Activated CD8-positive, alpha-beta T cell treated with anti-CD3 and anti-CD28 coated beads, Interleukin-2, amount 10 ng/mL, durations not matched to agents 7 days and 5 days (primary cell): ENCODE results near the gene WDR3. TPM values are rescaled to one million over a fixed set of nuclear protein-coding genes. Genes with fewer than 3 reads are reported as not detected.
A peak's percentile ranks its signal among the peaks of the same experiment; 100 is the strongest.

Experiments used
- ATAC-seq: fragments of 150-1000 bp; cut with Tn5 transposase; one replicate; pipeline ENCODE4 v1.10.0; 2021; ENCODE audit warnings: moderate library complexity
- CTCF ChIA-PET: fragments of 350-600 bp; sonication (Branson Sonifier 250); formaldehyde crosslinking; loops from one replicate; lab custom pipeline; 2021; ENCODE audit warnings: antibody characterized with exemption; lab: Charles Lee
- POLR2A ChIA-PET: fragments of 350-600 bp; sonication (Branson Sonifier 250); formaldehyde crosslinking; loops from one replicate; lab custom pipeline; 2021; ENCODE audit warnings: antibody characterized with exemption; lab: Charles Lee
- DNase-seq: peaks from one replicate; pipeline ENCODE4 v3.0.0-alpha.2; 2020
- H3K27ac Mint-ChIP-seq: one replicate; pipeline ENCODE4 v1.8.0; 2021; ENCODE audit warnings: mild to moderate bottlenecking, mixed read lengths
- H3K27me3 Mint-ChIP-seq: one replicate; pipeline ENCODE4 v1.8.0; 2021; ENCODE audit warnings: low read depth, mixed read lengths
- H3K36me3 Mint-ChIP-seq: one replicate; pipeline ENCODE4 v1.8.0; 2021; ENCODE audit warnings: low read depth, mixed read lengths
- H3K4me1 Mint-ChIP-seq: one replicate; pipeline ENCODE4 v1.8.0; 2021; ENCODE audit warnings: low read depth, mixed read lengths
- H3K4me3 Mint-ChIP-seq: one replicate; pipeline ENCODE4 v1.8.0; 2021; ENCODE audit warnings: mild to moderate bottlenecking, mixed read lengths
- H3K9me3 Mint-ChIP-seq: one replicate; pipeline ENCODE4 v1.8.0; 2022; ENCODE audit warnings: mixed read lengths; ENCODE audit not compliant: insufficient read depth
- total RNA-seq, 2 experiments: library from RNA; stranded (reverse); gene quantifications; one replicate each; pipeline ENCODE4 v1.2.3, GENCODE V29; 2021

WDR3 gene
- total RNA-seq = 10 to 100 TPM; 25.3 to 27.5 TPM

- peaks cover 25% of the 10 kb centered on the region for H3K36me3 Mint-ChIP-seq
- no peaks in the 10 kb centered on the region for H3K27me3 Mint-ChIP-seq
- DNase-seq (peak; percentile 98), ATAC-seq (peak; percentile 96)
- POLR2A ChIA-PET = interaction anchor here (0.6 to 1.0 kb wide), 6 partner anchors 9 to 869 kb away, joined by 3 to 5 read pairs (median 4); partner anchors contain the start of genes TENT5C and TTF2
- H3K4me3 Mint-ChIP-seq = peak within 1 kb of the TSS; percentile 94
- CTCF ChIA-PET = interaction anchor here (0.8 to 3.1 kb wide), 6 partner anchors 23 to 416 kb away, joined by 3 to 26 read pairs (median 5); no protein-coding TSS in a partner anchor
- H3K4me1 Mint-ChIP-seq = peaks cover 53% of the 10 kb centered on the region
- peak within 1 kb of the TSS; percentile 90 for H3K27ac Mint-ChIP-seq
- no peaks in the 10 kb centered on the region for H3K9me3 Mint-ChIP-seq
Observed at GRCh38 chr1:117929343-117930172, at the start of gene WDR3, which contains the start of gene GDAP2. TSS of gene WDR3 (plus strand) at chr1:117929739. CDS start at chr1:117933320, 3,581 bp downstream. TSS of gene GDAP2 (minus strand) at chr1:117929621. CDS start at chr1:117920357, 9,264 bp downstream.

- ATAC-seq (no peak), DNase-seq (no peak)
- no peaks in the 10 kb centered on the region for H3K9me3 Mint-ChIP-seq
- POLR2A ChIA-PET = no interaction called here
- CTCF ChIA-PET = interaction anchor here (3.4 kb wide), 1 partner anchor 12 kb away, joined by 21 read pairs; no protein-coding TSS in a partner anchor
- H3K27ac Mint-ChIP-seq = no peak overlapping the region
- H3K27me3 Mint-ChIP-seq = no peaks in the 10 kb centered on the region
- H3K4me1 Mint-ChIP-seq = peaks cover 8% of the 10 kb centered on the region
- peaks cover 14% of the 10 kb centered on the region for H3K36me3 Mint-ChIP-seq
- no peak overlapping the region for H3K4me3 Mint-ChIP-seq
Observed at GRCh38 chr1:117883616-117884015, 45.9 kb upstream of the WDR3 start.

- POLR2A ChIA-PET = no interaction called here
- H3K27me3 Mint-ChIP-seq = no peaks in the 10 kb centered on the region
- no peak for DNase-seq
- no peak for ATAC-seq
- no peaks in the 10 kb centered on the region for H3K9me3 Mint-ChIP-seq
- CTCF ChIA-PET = interaction anchor here (1.4 kb wide), 1 partner anchor 10 kb away, joined by 9 read pairs; no protein-coding TSS in a partner anchor
- no peak overlapping the region for H3K27ac Mint-ChIP-seq
- H3K4me1 Mint-ChIP-seq = peaks cover 8% of the 10 kb centered on the region
- peaks cover 8% of the 10 kb centered on the region for H3K36me3 Mint-ChIP-seq
- H3K4me3 Mint-ChIP-seq = no peak overlapping the region
Observed at GRCh38 chr1:117886101-117886795, 43.3 kb upstream of the WDR3 start.

- no peaks in the 10 kb centered on the region for H3K27me3 Mint-ChIP-seq
- no peaks in the 10 kb centered on the region for H3K9me3 Mint-ChIP-seq
- ChIA-PET POLR2A (no interaction called here), CTCF (no interaction called here)
- peaks cover 8% of the 10 kb centered on the region for H3K4me1 Mint-ChIP-seq
- DNase-seq = no peak
- H3K4me3 Mint-ChIP-seq = no peak overlapping the region
- H3K27ac Mint-ChIP-seq = no peak overlapping the region
- no peak for ATAC-seq
- H3K36me3 Mint-ChIP-seq = peaks cover 9% of the 10 kb centered on the region
Observed at GRCh38 chr1:117890452-117890851, 39.1 kb upstream of the WDR3 start.

- Mint-ChIP-seq H3K4me3 (no peak overlapping the region), H3K27me3 (no peaks in the 10 kb centered on the region), H3K9me3 (no peaks in the 10 kb centered on the region), H3K27ac (no peak overlapping the region), H3K4me1 (no peaks in the 10 kb centered on the region), H3K36me3 (peaks cover 17% of the 10 kb centered on the region)
- ChIA-PET POLR2A (no interaction called here), CTCF (interaction anchor here (1.1 to 1.3 kb wide), 2 partner anchors 139 to 380 kb away, joined by 3 read pairs; no protein-coding TSS in a partner anchor)
- ATAC-seq (no peak), DNase-seq (no peak)
Observed at GRCh38 chr1:117892512-117892911, 37.0 kb upstream of the WDR3 start.

- DNase-seq (no peak), ATAC-seq (no peak)
- Mint-ChIP-seq H3K9me3 (no peaks in the 10 kb centered on the region), H3K36me3 (peaks cover 22% of the 10 kb centered on the region), H3K27ac (no peak overlapping the region), H3K27me3 (no peaks in the 10 kb centered on the region), H3K4me1 (no peaks in the 10 kb centered on the region), H3K4me3 (no peak overlapping the region)
- ChIA-PET POLR2A (no interaction called here), CTCF (interaction anchor here (0.7 to 4.6 kb wide), 6 partner anchors 12 to 1170 kb away, joined by 3 to 52 read pairs (median 12); no protein-coding TSS in a partner anchor)
Observed at GRCh38 chr1:117894078-117894477, 35.5 kb upstream of the WDR3 start.

GRCh38 chr1:117895482-117896114, 33.9 kb upstream of the WDR3 start:
- Mint-ChIP-seq H3K27ac (no peak overlapping the region), H3K36me3 (peaks cover 22% of the 10 kb centered on the region), H3K9me3 (no peaks in the 10 kb centered on the region), H3K4me3 (no peak overlapping the region), H3K4me1 (no peaks in the 10 kb centered on the region), H3K27me3 (no peaks in the 10 kb centered on the region)
- ChIA-PET POLR2A (no interaction called here), CTCF (interaction anchor here (0.7 to 4.6 kb wide), 31 partner anchors 9 to 828 kb away, joined by 3 to 52 read pairs (median 5); partner anchors contain the start of genes GDAP2, TENT5C and WDR3)
- DNase-seq (peak; percentile 77), ATAC-seq (peak; percentile 72)

- Mint-ChIP-seq H3K4me1 (no peaks in the 10 kb centered on the region), H3K9me3 (no peaks in the 10 kb centered on the region), H3K36me3 (peaks cover 32% of the 10 kb centered on the region), H3K27me3 (no peaks in the 10 kb centered on the region), H3K27ac (no peak overlapping the region), H3K4me3 (no peak overlapping the region)
- ATAC-seq = no peak
- POLR2A ChIA-PET = no interaction called here
- no peak for DNase-seq
- CTCF ChIA-PET = interaction anchor here (1.0 to 4.6 kb wide), 7 partner anchors 10 to 384 kb away, joined by 3 to 52 read pairs (median 21); partner anchors contain the start of genes GDAP2 and WDR3
Observed at GRCh38 chr1:117897551-117897950, 32.0 kb upstream of the WDR3 start.

- ChIA-PET CTCF (interaction anchor here (0.6 kb wide), 1 partner anchor 23 kb away, joined by 3 read pairs; no protein-coding TSS in a partner anchor), POLR2A (no interaction called here)
- ATAC-seq = no peak
- Mint-ChIP-seq H3K27me3 (no peaks in the 10 kb centered on the region), H3K27ac (no peak overlapping the region), H3K9me3 (no peaks in the 10 kb centered on the region), H3K4me3 (no peak overlapping the region), H3K36me3 (peaks cover 41% of the 10 kb centered on the region), H3K4me1 (no peaks in the 10 kb centered on the region)
- no peak for DNase-seq
Observed at GRCh38 chr1:117899801-117900200, 29.7 kb upstream of the WDR3 start.

- no peaks in the 10 kb centered on the region for H3K9me3 Mint-ChIP-seq
- CTCF ChIA-PET = interaction anchor here (1.2 kb wide), 1 partner anchor 229 kb away, joined by 3 read pairs; no protein-coding TSS in a partner anchor
- POLR2A ChIA-PET = no interaction called here
- H3K36me3 Mint-ChIP-seq = peaks cover 37% of the 10 kb centered on the region
- no peak overlapping the region for H3K4me3 Mint-ChIP-seq
- no peaks in the 10 kb centered on the region for H3K4me1 Mint-ChIP-seq
- no peaks in the 10 kb centered on the region for H3K27me3 Mint-ChIP-seq
- ATAC-seq = no peak
- no peak overlapping the region for H3K27ac Mint-ChIP-seq
- no peak for DNase-seq
Observed at GRCh38 chr1:117902944-117903343, 26.6 kb upstream of the WDR3 start.

GRCh38 chr1:117904485-117904884, 25.1 kb upstream of the WDR3 start:
- H3K9me3 Mint-ChIP-seq = no peaks in the 10 kb centered on the region
- H3K4me3 Mint-ChIP-seq = no peak overlapping the region
- no peak overlapping the region for H3K27ac Mint-ChIP-seq
- H3K27me3 Mint-ChIP-seq = no peaks in the 10 kb centered on the region
- POLR2A ChIA-PET = interaction anchor here (1.6 kb wide), 1 partner anchor 25 kb away, joined by 4 read pairs; the partner anchor contains the start of genes GDAP2 and WDR3
- DNase-seq = no peak
- no peak for ATAC-seq
- H3K36me3 Mint-ChIP-seq = peaks cover 36% of the 10 kb centered on the region
- CTCF ChIA-PET = interaction anchor here (6.3 kb wide), 1 partner anchor 8 kb away, joined by 52 read pairs; no protein-coding TSS in a partner anchor
- no peaks in the 10 kb centered on the region for H3K4me1 Mint-ChIP-seq
